ENCODE results near the gene STEAP4.
"Not testable (repeated sequence)": the region's sequence is repeated elsewhere in the genome, so short reads cannot be mapped to it uniquely, and the experiment has no call there.

Gene STEAP4

DNA sequence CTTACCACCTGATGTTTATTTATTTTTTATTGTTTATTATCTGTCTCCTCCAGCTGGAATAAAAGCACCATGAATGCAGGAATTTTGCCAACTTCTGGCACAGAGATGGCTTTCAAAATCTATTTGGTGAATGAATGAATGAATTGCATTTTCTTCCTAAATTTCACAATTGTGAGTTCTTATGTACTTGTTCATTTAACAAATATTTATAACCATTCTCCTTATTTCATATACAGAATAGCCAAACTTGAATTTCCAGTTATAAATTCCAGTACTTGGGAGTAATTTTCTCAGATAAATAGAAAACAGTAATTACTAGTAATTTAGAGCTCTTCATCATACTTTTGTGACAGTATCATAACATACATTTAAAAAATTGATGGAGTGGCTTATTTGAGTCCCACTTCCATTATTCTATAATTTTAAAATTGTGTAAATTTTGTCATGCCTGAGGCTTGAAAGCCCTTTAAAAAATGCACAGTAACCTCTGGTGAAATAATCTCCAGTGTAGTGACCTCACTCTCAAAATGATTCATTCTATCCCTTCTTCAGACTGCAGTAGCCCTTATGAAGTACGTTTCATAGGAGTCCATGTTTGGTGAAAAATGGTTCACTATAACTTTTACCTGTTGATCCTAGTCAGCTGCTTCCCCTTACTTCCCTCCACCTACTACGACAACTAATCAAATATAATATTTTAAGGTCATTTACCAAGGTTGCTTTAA lies 46.9 kb downstream of the STEAP4 start:
- Histone ChIP-seq H3K9ac (ENCODE audit: low read length in 5 of 5) (no peak overlapping the region), H3K36me3 (ENCODE audit: control insufficient read depth in 5 of 5, insufficient read depth in 5 of 5, low read length in 5 of 5) (no peaks in the 10 kb centered on the region), H3K27ac (ENCODE audit: low read depth, low read length) (no peak overlapping the region), H3K4me1 (ENCODE audit: control insufficient read depth in 5 of 5, insufficient read depth in 5 of 5, low read length in 5 of 5) (no peaks in the 10 kb centered on the region), H3K9me3 (ENCODE audit: control insufficient read depth in 5 of 5, low read length in 5 of 5) (peaks cover 0 to 9% (median 1%) of the 10 kb centered on the region in 5 donors), H3K4me3 (ENCODE audit: low read depth in 1 of 5, low read length in 5 of 5) (no peak overlapping the region), H3K27me3 (ENCODE audit: control insufficient read depth in 5 of 5, insufficient read depth in 4 of 5, low read length in 5 of 5) (no peaks in the 10 kb centered on the region)

DNA sequence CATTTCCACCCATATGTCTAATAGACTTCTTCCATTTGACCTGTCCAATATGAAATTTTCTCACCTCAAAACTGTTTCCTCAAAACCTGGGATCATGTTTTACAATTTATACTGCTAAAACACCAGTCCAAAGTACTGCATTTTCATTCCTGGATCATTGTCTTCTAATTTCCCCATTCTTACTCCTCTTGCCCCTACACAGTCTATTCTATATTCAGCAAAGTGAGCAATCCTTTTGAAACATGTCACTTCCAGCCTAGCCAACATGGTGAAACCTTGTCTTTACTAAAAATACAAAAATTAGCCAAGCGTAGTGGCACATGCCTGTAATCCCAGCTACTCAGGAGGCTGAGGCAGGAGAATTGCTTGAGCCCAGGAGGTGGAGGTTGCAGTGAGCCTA lies 48.4 kb downstream of the STEAP4 start:
- not testable (repeated sequence) for H3K36me3 ChIP-seq (ENCODE audit: control insufficient read depth in 5 of 5, insufficient read depth in 5 of 5, low read length in 5 of 5); H3K9ac ChIP-seq (ENCODE audit: low read length in 5 of 5); H3K4me1 ChIP-seq (ENCODE audit: control insufficient read depth in 5 of 5, insufficient read depth in 5 of 5, low read length in 5 of 5); H3K27ac ChIP-seq (ENCODE audit: low read depth, low read length); H3K27me3 ChIP-seq (ENCODE audit: control insufficient read depth in 5 of 5, insufficient read depth in 4 of 5, low read length in 5 of 5); H3K4me3 ChIP-seq (ENCODE audit: low read depth in 1 of 5, low read length in 5 of 5)
- peaks cover 7 to 19% (median 8%) of the 10 kb centered on the region in 5 donors for H3K9me3 ChIP-seq (ENCODE audit: control insufficient read depth in 5 of 5, low read length in 5 of 5)

DNA sequence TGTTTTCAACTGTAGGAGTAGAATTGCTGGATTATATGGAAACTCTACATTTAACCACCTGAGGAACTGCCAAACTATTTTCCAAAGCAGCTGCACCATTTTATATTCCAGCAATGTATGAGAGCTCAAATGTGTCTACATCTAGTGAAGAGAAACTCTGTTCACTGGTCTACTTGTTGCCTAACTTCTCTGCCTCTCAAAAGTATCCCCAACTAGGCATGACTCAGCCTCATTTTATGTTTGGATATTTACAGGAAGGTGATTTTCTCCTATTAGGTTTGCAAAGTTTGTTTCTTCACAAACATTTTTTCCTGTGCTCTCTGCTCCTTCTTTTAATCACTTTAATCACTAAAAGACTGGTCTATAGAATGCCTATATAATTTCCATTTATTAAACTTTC lies 49.8 kb downstream of the STEAP4 start:
- H3K27me3 ChIP-seq (ENCODE audit: control insufficient read depth in 5 of 5, insufficient read depth in 4 of 5, low read length in 5 of 5), result no peaks in the 10 kb centered on the region
- H3K9me3 ChIP-seq (ENCODE audit: control insufficient read depth in 5 of 5, low read length in 5 of 5), result peaks cover 7 to 22% (median 13%) of the 10 kb centered on the region in 5 donors
- H3K4me1 ChIP-seq (ENCODE audit: control insufficient read depth in 5 of 5, insufficient read depth in 5 of 5, low read length in 5 of 5), result no peaks in the 10 kb centered on the region
- H3K27ac ChIP-seq (ENCODE audit: low read depth, low read length), result no peak overlapping the region
- no peak overlapping the region for H3K9ac ChIP-seq (ENCODE audit: low read length in 5 of 5)
- H3K4me3 ChIP-seq (ENCODE audit: low read depth in 1 of 5, low read length in 5 of 5), result no peak overlapping the region
- H3K36me3 ChIP-seq (ENCODE audit: control insufficient read depth in 5 of 5, insufficient read depth in 5 of 5, low read length in 5 of 5), result no peaks in the 10 kb centered on the region

DNA sequence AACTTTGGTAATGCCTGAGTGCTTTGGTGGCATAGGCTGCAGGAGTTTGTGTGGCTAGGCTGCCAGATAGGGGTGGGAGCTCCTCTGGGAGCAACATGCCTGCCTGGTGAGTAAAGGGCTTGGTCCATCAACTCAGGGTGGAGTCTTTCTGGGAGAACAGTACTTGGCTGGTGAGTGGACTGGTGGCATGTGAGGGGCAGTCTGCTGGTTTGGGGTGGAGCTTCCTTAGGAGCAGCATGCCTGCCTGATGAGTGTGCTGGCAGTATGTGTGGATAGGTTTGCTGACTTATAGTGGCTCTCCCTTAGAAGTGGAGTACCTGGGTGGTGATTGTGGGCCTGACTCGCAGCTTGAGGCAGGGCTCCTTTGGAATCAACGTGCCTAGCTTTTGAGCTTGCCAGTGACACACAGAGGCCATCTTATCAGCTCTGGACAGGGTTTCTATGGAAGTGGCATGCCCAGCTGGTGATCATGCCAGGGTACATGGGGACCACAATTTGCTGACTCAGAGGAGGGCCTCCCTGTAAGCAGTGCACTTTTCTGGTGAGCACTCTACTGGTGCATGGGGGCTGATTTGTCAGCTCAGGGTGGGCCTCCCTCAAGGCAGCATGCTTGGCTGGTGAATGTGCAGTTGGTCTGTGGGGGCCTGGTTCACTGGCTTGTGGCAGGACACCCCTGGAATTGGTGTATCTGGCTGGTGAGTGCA lies 51.8 kb downstream of the STEAP4 start:
- Histone ChIP-seq H3K9ac (ENCODE audit: low read length in 5 of 5) (no peak overlapping the region), H3K27ac (ENCODE audit: low read depth, low read length) (no peak overlapping the region), H3K9me3 (ENCODE audit: control insufficient read depth in 5 of 5, low read length in 5 of 5) (peaks cover 10 to 22% (median 13%) of the 10 kb centered on the region in 5 donors), H3K4me1 (ENCODE audit: control insufficient read depth in 5 of 5, insufficient read depth in 5 of 5, low read length in 5 of 5) (no peaks in the 10 kb centered on the region), H3K4me3 (ENCODE audit: low read depth in 1 of 5, low read length in 5 of 5) (peak overlapping the region in 1 of 5 donors; percentile 25), H3K36me3 (ENCODE audit: control insufficient read depth in 5 of 5, insufficient read depth in 5 of 5, low read length in 5 of 5) (no peaks in the 10 kb centered on the region), H3K27me3 (ENCODE audit: control insufficient read depth in 5 of 5, insufficient read depth in 4 of 5, low read length in 5 of 5) (no peaks in the 10 kb centered on the region)

DNA sequence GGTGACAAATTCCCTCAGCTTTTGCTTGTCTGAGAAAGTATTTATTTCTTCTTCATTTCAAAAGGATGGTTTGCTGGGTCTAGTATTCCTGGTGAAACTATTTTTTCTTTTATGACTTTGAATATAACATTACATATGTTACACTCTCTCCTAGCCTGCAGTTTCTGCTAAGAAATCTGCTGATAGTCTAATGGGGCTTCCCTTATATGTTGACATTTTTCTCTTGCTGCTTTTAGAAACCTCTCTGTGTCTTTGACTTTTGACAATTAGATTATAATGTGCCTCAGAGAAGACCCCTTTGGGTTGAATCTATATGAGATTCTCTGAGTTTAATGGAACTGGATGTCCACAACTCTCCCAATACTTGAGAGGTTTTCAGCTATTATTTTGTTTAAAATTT lies 53.1 kb downstream of the STEAP4 start:
- H3K9me3 ChIP-seq (ENCODE audit: control insufficient read depth in 5 of 5, low read length in 5 of 5), result peaks cover 10 to 22% (median 13%) of the 10 kb centered on the region in 5 donors
- H3K27ac ChIP-seq (ENCODE audit: low read depth, low read length), result no peak overlapping the region
- no peak overlapping the region for H3K9ac ChIP-seq (ENCODE audit: low read length in 5 of 5)
- no peaks in the 10 kb centered on the region for H3K36me3 ChIP-seq (ENCODE audit: control insufficient read depth in 5 of 5, insufficient read depth in 5 of 5, low read length in 5 of 5)
- no peaks in the 10 kb centered on the region for H3K27me3 ChIP-seq (ENCODE audit: control insufficient read depth in 5 of 5, insufficient read depth in 4 of 5, low read length in 5 of 5)
- no peaks in the 10 kb centered on the region for H3K4me1 ChIP-seq (ENCODE audit: control insufficient read depth in 5 of 5, insufficient read depth in 5 of 5, low read length in 5 of 5)
- H3K4me3 ChIP-seq (ENCODE audit: low read depth in 1 of 5, low read length in 5 of 5), result no peak overlapping the region

DNA sequence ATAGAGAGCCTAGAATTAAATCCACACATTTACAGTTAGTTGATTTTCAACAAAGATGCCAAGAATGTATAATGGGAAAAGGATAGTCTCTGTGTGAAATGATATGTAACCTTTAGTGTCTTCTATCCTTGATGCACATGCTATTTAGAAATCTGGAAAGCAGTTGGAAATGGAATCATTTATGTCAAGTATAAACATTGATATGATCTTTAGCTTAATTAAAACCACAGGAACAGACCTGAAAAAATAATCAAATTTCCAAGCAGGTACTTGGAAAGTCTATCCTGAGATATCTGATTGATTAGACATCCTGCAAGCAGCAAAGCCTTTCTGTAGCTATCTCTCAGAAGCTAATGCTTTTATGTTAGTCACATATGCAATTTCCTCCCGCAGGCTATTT lies 62.4 kb downstream of the STEAP4 start:
- H3K27ac ChIP-seq (ENCODE audit: low read depth, low read length), result no peak overlapping the region
- no peak overlapping the region for H3K4me3 ChIP-seq (ENCODE audit: low read depth in 1 of 5, low read length in 5 of 5)
- H3K9ac ChIP-seq (ENCODE audit: low read length in 5 of 5), result no peak overlapping the region
- no peaks in the 10 kb centered on the region for H3K9me3 ChIP-seq (ENCODE audit: control insufficient read depth in 5 of 5, low read length in 5 of 5)
- no peaks in the 10 kb centered on the region for H3K36me3 ChIP-seq (ENCODE audit: control insufficient read depth in 5 of 5, insufficient read depth in 5 of 5, low read length in 5 of 5)
- H3K4me1 ChIP-seq (ENCODE audit: control insufficient read depth in 5 of 5, insufficient read depth in 5 of 5, low read length in 5 of 5), result peaks cover 0 to 5% (median 4%) of the 10 kb centered on the region in 5 donors
- H3K27me3 ChIP-seq (ENCODE audit: control insufficient read depth in 5 of 5, insufficient read depth in 4 of 5, low read length in 5 of 5), result no peaks in the 10 kb centered on the region

DNA sequence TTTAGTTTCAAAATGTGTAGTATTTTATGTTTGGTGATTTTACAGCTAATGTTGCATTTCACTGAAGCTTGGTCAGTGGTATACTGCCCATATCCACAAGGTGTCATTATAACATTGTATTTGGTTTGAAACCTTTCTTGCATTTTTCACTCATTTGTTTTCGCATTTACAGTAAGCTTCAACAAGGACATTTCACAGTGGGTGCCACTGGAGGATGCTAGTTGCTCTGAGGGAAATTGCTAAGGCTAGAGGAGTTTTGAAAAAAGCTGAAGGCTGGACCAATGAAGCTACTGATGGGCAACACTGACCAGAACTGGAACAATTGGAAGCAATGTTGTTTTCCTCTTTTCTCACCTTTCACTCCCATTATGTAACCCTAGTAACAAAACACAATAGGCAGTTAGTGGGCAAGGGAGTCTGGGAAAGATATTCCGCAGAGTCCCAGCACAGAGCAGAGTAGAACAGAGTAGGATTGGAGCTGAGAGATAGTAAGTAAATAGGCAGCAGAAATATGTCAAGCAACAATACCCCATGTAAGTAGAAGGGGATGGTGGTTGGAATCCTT lies 63.3 kb downstream of the STEAP4 start:
- H3K4me1 ChIP-seq (ENCODE audit: control insufficient read depth in 5 of 5, insufficient read depth in 5 of 5, low read length in 5 of 5), result peaks cover 0 to 5% (median 4%) of the 10 kb centered on the region in 5 donors
- H3K36me3 ChIP-seq (ENCODE audit: control insufficient read depth in 5 of 5, insufficient read depth in 5 of 5, low read length in 5 of 5), result no peaks in the 10 kb centered on the region
- H3K4me3 ChIP-seq (ENCODE audit: low read depth in 1 of 5, low read length in 5 of 5), result no peak overlapping the region
- no peak overlapping the region for H3K9ac ChIP-seq (ENCODE audit: low read length in 5 of 5)
- H3K27me3 ChIP-seq (ENCODE audit: control insufficient read depth in 5 of 5, insufficient read depth in 4 of 5, low read length in 5 of 5), result no peaks in the 10 kb centered on the region
- H3K9me3 ChIP-seq (ENCODE audit: control insufficient read depth in 5 of 5, low read length in 5 of 5), result no peaks in the 10 kb centered on the region
- H3K27ac ChIP-seq (ENCODE audit: low read depth, low read length), result no peak overlapping the region

DNA sequence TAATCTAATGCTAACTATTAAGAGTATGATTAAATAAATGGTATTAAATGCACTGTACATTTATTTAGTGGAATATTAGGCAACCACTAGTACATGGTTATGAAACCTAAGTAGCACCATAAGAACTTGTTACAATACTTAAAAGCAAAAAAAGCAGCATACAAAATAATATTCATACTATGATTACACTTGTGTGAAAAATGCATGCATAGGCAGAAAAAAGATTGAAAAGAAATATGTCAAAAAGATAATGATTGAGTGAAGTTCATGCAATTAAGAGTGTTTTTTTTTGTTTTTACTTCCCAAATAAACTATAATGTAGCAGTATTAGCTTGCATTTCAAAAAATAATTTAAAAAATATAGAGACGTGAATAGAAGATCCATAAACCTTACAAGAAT lies 66.8 kb downstream of the STEAP4 start:
- Histone ChIP-seq H3K36me3 (ENCODE audit: control insufficient read depth in 5 of 5, insufficient read depth in 5 of 5, low read length in 5 of 5) (no peaks in the 10 kb centered on the region), H3K4me3 (ENCODE audit: low read depth in 1 of 5, low read length in 5 of 5) (no peak overlapping the region), H3K9ac (ENCODE audit: low read length in 5 of 5) (no peak overlapping the region), H3K27ac (ENCODE audit: low read depth, low read length) (no peak overlapping the region), H3K9me3 (ENCODE audit: control insufficient read depth in 5 of 5, low read length in 5 of 5) (no peaks in the 10 kb centered on the region), H3K4me1 (ENCODE audit: control insufficient read depth in 5 of 5, insufficient read depth in 5 of 5, low read length in 5 of 5) (peaks cover 0 to 5% (median 4%) of the 10 kb centered on the region in 5 donors), H3K27me3 (ENCODE audit: control insufficient read depth in 5 of 5, insufficient read depth in 4 of 5, low read length in 5 of 5) (no peaks in the 10 kb centered on the region)

DNA sequence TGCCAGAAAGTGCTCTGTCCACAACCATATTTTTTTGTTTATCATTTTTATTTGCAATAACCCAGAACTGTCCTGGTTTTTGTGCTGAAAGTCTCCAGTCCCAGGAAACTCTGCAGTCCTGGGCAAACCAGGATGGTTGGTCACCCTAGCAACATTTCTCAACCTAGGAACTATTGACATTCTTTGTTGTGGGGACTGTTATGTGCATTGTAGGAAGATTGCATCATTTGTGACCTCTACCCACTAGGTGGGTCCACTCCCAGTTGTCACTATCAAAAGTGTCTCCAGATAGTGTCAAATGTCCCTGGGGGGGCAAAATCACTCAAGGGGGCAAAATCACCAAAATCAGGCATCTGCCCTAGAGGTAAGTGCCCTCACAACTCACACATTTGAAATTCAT lies 72.9 kb downstream of the STEAP4 start:
- H3K36me3 ChIP-seq (ENCODE audit: control insufficient read depth in 5 of 5, insufficient read depth in 5 of 5, low read length in 5 of 5), result no peaks in the 10 kb centered on the region
- no peak overlapping the region for H3K27ac ChIP-seq (ENCODE audit: low read depth, low read length)
- no peaks in the 10 kb centered on the region for H3K4me1 ChIP-seq (ENCODE audit: control insufficient read depth in 5 of 5, insufficient read depth in 5 of 5, low read length in 5 of 5)
- no peak overlapping the region for H3K9ac ChIP-seq (ENCODE audit: low read length in 5 of 5)
- H3K4me3 ChIP-seq (ENCODE audit: low read depth in 1 of 5, low read length in 5 of 5), result no peak overlapping the region
- no peaks in the 10 kb centered on the region for H3K27me3 ChIP-seq (ENCODE audit: control insufficient read depth in 5 of 5, insufficient read depth in 4 of 5, low read length in 5 of 5)
- H3K9me3 ChIP-seq (ENCODE audit: control insufficient read depth in 5 of 5, low read length in 5 of 5), result no peaks in the 10 kb centered on the region

DNA sequence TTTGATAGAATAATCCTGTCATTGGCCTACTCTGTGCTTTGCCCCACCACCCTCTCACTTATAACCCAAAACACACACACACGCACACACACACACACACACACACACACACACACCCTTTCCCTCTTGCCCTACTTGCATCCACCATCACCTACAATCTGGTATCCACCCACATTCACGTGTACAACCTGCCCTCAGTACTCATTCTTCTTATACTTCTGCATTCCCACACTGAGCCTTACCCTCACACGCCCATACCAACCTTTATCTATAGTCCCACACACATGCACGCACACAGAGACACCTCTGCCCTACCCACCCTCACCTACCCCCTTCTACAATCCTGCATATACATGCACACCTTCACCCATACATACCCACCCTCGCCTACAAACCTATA lies 76.0 kb downstream of the STEAP4 start:
- H3K9me3 ChIP-seq (ENCODE audit: control insufficient read depth in 5 of 5, low read length in 5 of 5), result no peaks in the 10 kb centered on the region
- H3K36me3 ChIP-seq (ENCODE audit: control insufficient read depth in 5 of 5, insufficient read depth in 5 of 5, low read length in 5 of 5), result no peaks in the 10 kb centered on the region
- no peak overlapping the region for H3K9ac ChIP-seq (ENCODE audit: low read length in 5 of 5)
- H3K4me1 ChIP-seq (ENCODE audit: control insufficient read depth in 5 of 5, insufficient read depth in 5 of 5, low read length in 5 of 5), result peaks cover 0 to 6% (median 0%) of the 10 kb centered on the region in 5 donors
- H3K27ac ChIP-seq (ENCODE audit: low read depth, low read length), result no peak overlapping the region
- H3K4me3 ChIP-seq (ENCODE audit: low read depth in 1 of 5, low read length in 5 of 5), result no peak overlapping the region
- no peaks in the 10 kb centered on the region for H3K27me3 ChIP-seq (ENCODE audit: control insufficient read depth in 5 of 5, insufficient read depth in 4 of 5, low read length in 5 of 5)

Measured in subcutaneous abdominal adipose tissue (tissue), 5 donors.